ENCODE measurements around the gene GRM8. TPM values are rescaled to one million over a fixed set of nuclear protein-coding genes. Genes with fewer than 3 reads are reported as not detected.

Gene GRM8
- total RNA-seq, 1 experiment from 2014 or later = 0.40 TPM

- Mint-ChIP-seq H3K4me1 (ENCODE audit: low read depth, unreplicated experiment) (no peaks in the 10 kb centered on the region), H3K4me3 (ENCODE audit: low read depth, unreplicated experiment) (no peak overlapping the region), H3K9me3 (ENCODE audit: low read depth, unreplicated experiment) (no peaks in the 10 kb centered on the region), H3K27ac (ENCODE audit: unreplicated experiment) (no peak overlapping the region), H3K27me3 (ENCODE audit: unreplicated experiment) (no peaks in the 10 kb centered on the region), H3K36me3 (ENCODE audit: insufficient read depth, unreplicated experiment) (no peaks in the 10 kb centered on the region)
- no TSS peak for BruUV-seq (replicated peaks)
- no peak for TF ChIP-seq CTCF (IDR thresholded peaks at IDR 0.05; ENCODE audit: unreplicated experiment)
- intact Hi-C loops (cut with micrococcal nuclease; ENCODE audit: unreplicated experiment) = no loop called here
- CTCF ChIA-PET = no interaction called here
- DNase-seq = no peak
Observed at GRCh38 chr7:126993626-126994213, 259.0 kb downstream of the GRM8 start.

DNA sequence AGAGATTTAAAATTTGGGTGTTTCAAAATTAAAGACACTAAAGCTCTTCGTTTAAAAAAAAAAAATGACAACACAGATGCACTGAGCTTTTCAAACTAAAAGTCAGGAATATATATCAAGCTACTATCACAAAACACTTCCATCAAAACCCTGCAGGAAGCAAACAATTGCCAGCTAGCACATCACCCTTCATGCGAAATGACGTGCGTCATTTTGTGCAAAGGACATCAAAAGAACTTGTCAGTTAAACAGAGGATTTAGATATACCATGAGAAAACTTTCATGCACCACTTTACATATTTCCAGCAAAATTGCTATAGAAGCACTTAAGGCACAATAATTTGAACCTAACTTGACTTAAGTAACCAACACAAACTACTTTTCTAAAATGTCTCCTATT, 264.7 kb downstream of the GRM8 start:
- no peaks in the 10 kb centered on the region for H3K9me3 Mint-ChIP-seq (ENCODE audit: low read depth, unreplicated experiment)
- CTCF ChIA-PET = no interaction called here
- no peaks in the 10 kb centered on the region for H3K36me3 Mint-ChIP-seq (ENCODE audit: insufficient read depth, unreplicated experiment)
- no peaks in the 10 kb centered on the region for H3K27me3 Mint-ChIP-seq (ENCODE audit: unreplicated experiment)
- TF ChIP-seq CTCF (IDR thresholded peaks at IDR 0.05; ENCODE audit: unreplicated experiment) = no peak
- DNase-seq = no peak
- no peaks in the 10 kb centered on the region for H3K4me1 Mint-ChIP-seq (ENCODE audit: low read depth, unreplicated experiment)
- BruUV-seq (replicated peaks) = no TSS peak
- H3K4me3 Mint-ChIP-seq (ENCODE audit: low read depth, unreplicated experiment) = no peak overlapping the region
- H3K27ac Mint-ChIP-seq (ENCODE audit: unreplicated experiment) = no peak overlapping the region
- intact Hi-C loops (cut with micrococcal nuclease; ENCODE audit: unreplicated experiment) = no loop called here

DNA sequence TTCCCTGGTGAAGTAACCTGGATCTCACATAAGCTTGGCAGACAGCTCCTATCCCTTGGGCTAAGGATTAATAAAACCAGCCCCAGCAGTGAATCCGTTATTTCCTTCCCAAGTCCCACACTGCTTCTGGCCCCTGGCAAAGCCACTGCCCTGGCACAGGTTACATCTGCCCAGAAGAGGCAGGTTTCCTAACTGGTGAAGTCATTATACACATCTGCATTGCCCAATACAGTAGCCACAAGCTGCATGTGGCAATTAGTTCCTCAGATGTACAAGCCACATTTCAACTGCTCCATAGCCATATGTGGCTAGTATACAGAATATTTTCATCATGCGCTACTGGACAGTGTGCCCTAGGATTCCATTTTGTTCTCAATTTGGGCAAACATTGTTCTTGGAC, 273.0 kb downstream of the GRM8 start:
- TF ChIP-seq CTCF (IDR thresholded peaks at IDR 0.05; ENCODE audit: unreplicated experiment) = no peak
- Mint-ChIP-seq H3K4me1 (ENCODE audit: low read depth, unreplicated experiment) (no peaks in the 10 kb centered on the region), H3K4me3 (ENCODE audit: low read depth, unreplicated experiment) (no peak overlapping the region), H3K27ac (ENCODE audit: unreplicated experiment) (no peak overlapping the region), H3K36me3 (ENCODE audit: insufficient read depth, unreplicated experiment) (no peaks in the 10 kb centered on the region), H3K27me3 (ENCODE audit: unreplicated experiment) (peaks cover 23% of the 10 kb centered on the region), H3K9me3 (ENCODE audit: low read depth, unreplicated experiment) (no peaks in the 10 kb centered on the region)
- CTCF ChIA-PET = no interaction called here
- intact Hi-C loops (cut with micrococcal nuclease; ENCODE audit: unreplicated experiment) = no loop called here
- BruUV-seq (replicated peaks) = no TSS peak
- no peak for DNase-seq

- no peak for DNase-seq
- Mint-ChIP-seq H3K27ac (ENCODE audit: unreplicated experiment) (no peak overlapping the region), H3K4me1 (ENCODE audit: low read depth, unreplicated experiment) (no peaks in the 10 kb centered on the region)
Observed at GRCh38 chr7:126978865-126979264, 273.9 kb downstream of the GRM8 start.

More at GRCh38 chr7:126978865-126979264, 273.9 kb downstream of the GRM8 start:
- Mint-ChIP-seq H3K4me3 (ENCODE audit: low read depth, unreplicated experiment) (no peak overlapping the region), H3K36me3 (ENCODE audit: insufficient read depth, unreplicated experiment) (no peaks in the 10 kb centered on the region), H3K27me3 (ENCODE audit: unreplicated experiment) (peaks cover 23% of the 10 kb centered on the region), H3K9me3 (ENCODE audit: low read depth, unreplicated experiment) (no peaks in the 10 kb centered on the region)
- intact Hi-C loops (cut with micrococcal nuclease; ENCODE audit: unreplicated experiment) = no loop called here
- no peak for TF ChIP-seq CTCF (IDR thresholded peaks at IDR 0.05; ENCODE audit: unreplicated experiment)
- CTCF ChIA-PET = no interaction called here
- no TSS peak for BruUV-seq (replicated peaks)
